ENCODE measurements around the gene SCG3. TPM values are rescaled to one million over a fixed set of nuclear protein-coding genes. Genes with fewer than 3 reads are reported as not detected.
"Not testable (repeated sequence)": the region's sequence is repeated elsewhere in the genome, so short reads cannot be mapped to it uniquely, and the experiment has no call there.

Gene SCG3
- polyA plus RNA-seq, 1 donor (not counting 4 experiments of a cell fraction or from before 2014, with no cell fraction given) = not detected

GRCh38 chr15:51649659-51650521 lies 31.4 kb upstream of the SCG3 start:
- H2AFZ ChIP-seq (ENCODE audit: control insufficient read depth, low read length) = no peak overlapping the region
- no peaks in the 10 kb centered on the region for H3K79me2 ChIP-seq (ENCODE audit: control insufficient read depth, insufficient read depth, low read length)
- no peaks in the 10 kb centered on the region for H3K9me1 ChIP-seq (ENCODE audit: control insufficient read depth, extremely low read depth, insufficient read depth, low read length)
- H3K9ac ChIP-seq (ENCODE audit: control insufficient read depth, extremely low read depth, insufficient read depth, low read length) = no peak overlapping the region
- dilution Hi-C loops (cut with MboI; ENCODE audit: extremely low pct_ligation_motif_present, low sequenced_read_pairs) = no loop called here
- FAIRE-seq = peak; percentile 63
- no peak overlapping the region for H3K27ac ChIP-seq (ENCODE audit: control insufficient read depth, insufficient read depth, low read length)
- no peaks in the 10 kb centered on the region for H3K27me3 ChIP-seq (ENCODE audit: control insufficient read depth, extremely low read depth, insufficient read depth, low read length)
- no peaks in the 10 kb centered on the region for H3K36me3 ChIP-seq (ENCODE audit: control insufficient read depth in 2 of 2, extremely low read depth in 1 of 2, insufficient read depth in 2 of 2, low read length in 2 of 2)
- DNase-seq (ENCODE audit: low read depth, low spot score) = peak; percentile 9
- no peaks in the 10 kb centered on the region for H3K9me3 ChIP-seq (ENCODE audit: control insufficient read depth, low read depth, low read length)
- peaks cover 5% of the 10 kb centered on the region for H3K4me1 ChIP-seq (ENCODE audit: control insufficient read depth, extremely low read depth, insufficient read depth, low read length)
- TF ChIP-seq, protein P1, sequence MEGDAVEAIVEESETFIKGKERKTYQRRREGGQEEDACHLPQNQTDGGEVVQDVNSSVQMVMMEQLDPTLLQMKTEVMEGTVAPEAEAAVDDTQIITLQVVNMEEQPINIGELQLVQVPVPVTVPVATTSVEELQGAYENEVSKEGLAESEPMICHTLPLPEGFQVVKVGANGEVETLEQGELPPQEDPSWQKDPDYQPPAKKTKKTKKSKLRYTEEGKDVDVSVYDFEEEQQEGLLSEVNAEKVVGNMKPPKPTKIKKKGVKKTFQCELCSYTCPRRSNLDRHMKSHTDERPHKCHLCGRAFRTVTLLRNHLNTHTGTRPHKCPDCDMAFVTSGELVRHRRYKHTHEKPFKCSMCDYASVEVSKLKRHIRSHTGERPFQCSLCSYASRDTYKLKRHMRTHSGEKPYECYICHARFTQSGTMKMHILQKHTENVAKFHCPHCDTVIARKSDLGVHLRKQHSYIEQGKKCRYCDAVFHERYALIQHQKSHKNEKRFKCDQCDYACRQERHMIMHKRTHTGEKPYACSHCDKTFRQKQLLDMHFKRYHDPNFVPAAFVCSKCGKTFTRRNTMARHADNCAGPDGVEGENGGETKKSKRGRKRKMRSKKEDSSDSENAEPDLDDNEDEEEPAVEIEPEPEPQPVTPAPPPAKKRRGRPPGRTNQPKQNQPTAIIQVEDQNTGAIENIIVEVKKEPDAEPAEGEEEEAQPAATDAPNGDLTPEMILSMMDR (optimal IDR thresholded peaks at IDR 0.05 in 1 of 3, IDR thresholded peaks at IDR 0.05 in 1 of 3, conservative IDR thresholded peaks at IDR 0.05 in 1 of 3; ENCODE audit: extremely low read depth in 1 of 3, insufficient read depth in 2 of 3, low read length in 3 of 3) = peak in 2 of 3 experiments; percentile 40 to 64
- no peak for TF ChIP-seq EZH2 (IDR thresholded peaks at IDR 0.05; ENCODE audit: low read length)
- no peak overlapping the region for H3K4me2 ChIP-seq (ENCODE audit: control insufficient read depth, extremely low read depth, insufficient read depth, low read depth, low read length)
- no peak overlapping the region for H3K4me3 ChIP-seq (ENCODE audit: control insufficient read depth in 2 of 3, extremely low read depth in 1 of 3, insufficient read depth in 2 of 3, low read depth in 1 of 3, low read length in 3 of 3)
- H4K20me1 ChIP-seq (ENCODE audit: control insufficient read depth, extremely low read depth, insufficient read depth, low read length) = no peaks in the 10 kb centered on the region

GRCh38 chr15:51652084-51652668 lies 29.1 kb upstream of the SCG3 start:
- FAIRE-seq = no peak
- dilution Hi-C loops (cut with MboI; ENCODE audit: extremely low pct_ligation_motif_present, low sequenced_read_pairs) = no loop called here
- TF ChIP-seq EZH2 (IDR thresholded peaks at IDR 0.05; ENCODE audit: low read length) = no peak
- TF ChIP-seq, protein P1 (optimal IDR thresholded peaks at IDR 0.05 in 1 of 3, IDR thresholded peaks at IDR 0.05 in 1 of 3, conservative IDR thresholded peaks at IDR 0.05 in 1 of 3; ENCODE audit: extremely low read depth in 1 of 3, insufficient read depth in 2 of 3, low read length in 3 of 3) = no peak

DNA sequence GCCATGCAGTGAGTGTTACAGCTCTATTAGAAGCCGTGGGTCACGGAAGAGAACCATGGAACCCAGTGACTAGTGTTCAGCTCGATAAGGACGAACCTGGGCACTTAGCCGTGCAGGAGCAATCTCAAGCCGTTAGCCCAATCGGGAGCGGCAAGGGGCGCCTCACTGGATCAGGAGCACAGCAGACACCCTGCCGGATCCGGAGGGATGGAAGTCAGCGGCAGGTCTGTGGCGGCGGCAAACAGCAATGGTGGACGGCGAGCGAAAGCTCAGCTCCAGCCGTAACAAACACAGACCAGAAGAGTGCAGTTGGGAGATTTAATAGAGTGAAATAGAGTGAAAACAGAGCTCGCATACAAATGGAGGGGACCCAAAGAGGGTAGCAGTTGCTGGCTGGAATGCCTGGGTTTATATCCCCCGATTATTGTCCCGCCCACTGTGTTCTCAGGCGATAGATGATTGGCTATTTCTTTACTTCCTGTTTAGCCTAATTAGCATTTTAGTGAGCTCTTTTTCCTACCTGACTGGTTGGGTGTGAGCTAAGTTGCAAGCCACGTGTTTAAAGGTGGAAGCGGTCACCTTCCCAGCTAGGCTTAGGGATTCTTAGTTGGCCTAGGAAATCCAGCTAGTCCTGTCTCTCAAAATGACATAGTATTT lies 25.8 kb upstream of the SCG3 start:
- H3K36me3 ChIP-seq (ENCODE audit: control insufficient read depth in 2 of 2, extremely low read depth in 1 of 2, insufficient read depth in 2 of 2, low read length in 2 of 2); DNase-seq (ENCODE audit: low read depth, low spot score); H3K9me3 ChIP-seq (ENCODE audit: control insufficient read depth, low read depth, low read length); H3K9ac ChIP-seq (ENCODE audit: control insufficient read depth, extremely low read depth, insufficient read depth, low read length); H3K4me2 ChIP-seq (ENCODE audit: control insufficient read depth, extremely low read depth, insufficient read depth, low read depth, low read length); H4K20me1 ChIP-seq (ENCODE audit: control insufficient read depth, extremely low read depth, insufficient read depth, low read length); H3K4me3 ChIP-seq (ENCODE audit: control insufficient read depth in 2 of 3, extremely low read depth in 1 of 3, insufficient read depth in 2 of 3, low read depth in 1 of 3, low read length in 3 of 3); H3K4me1 ChIP-seq (ENCODE audit: control insufficient read depth, extremely low read depth, insufficient read depth, low read length); H3K79me2 ChIP-seq (ENCODE audit: control insufficient read depth, insufficient read depth, low read length); FAIRE-seq; H3K27me3 ChIP-seq (ENCODE audit: control insufficient read depth, extremely low read depth, insufficient read depth, low read length); dilution Hi-C loops (cut with MboI; ENCODE audit: extremely low pct_ligation_motif_present, low sequenced_read_pairs); H2AFZ ChIP-seq (ENCODE audit: control insufficient read depth, low read length); H3K9me1 ChIP-seq (ENCODE audit: control insufficient read depth, extremely low read depth, insufficient read depth, low read length); H3K27ac ChIP-seq (ENCODE audit: control insufficient read depth, insufficient read depth, low read length): not testable (repeated sequence)

More at GRCh38 chr15:51652084-51652668, 29.1 kb upstream of the SCG3 start:
- no peaks in the 10 kb centered on the region for H3K79me2 ChIP-seq (ENCODE audit: control insufficient read depth, insufficient read depth, low read length)
- no peaks in the 10 kb centered on the region for H3K9me1 ChIP-seq (ENCODE audit: control insufficient read depth, extremely low read depth, insufficient read depth, low read length)
- peaks cover 3% of the 10 kb centered on the region for H3K4me1 ChIP-seq (ENCODE audit: control insufficient read depth, extremely low read depth, insufficient read depth, low read length)
- H3K27me3 ChIP-seq (ENCODE audit: control insufficient read depth, extremely low read depth, insufficient read depth, low read length) = no peaks in the 10 kb centered on the region
- no peak overlapping the region for H3K27ac ChIP-seq (ENCODE audit: control insufficient read depth, insufficient read depth, low read length)
- H3K4me2 ChIP-seq (ENCODE audit: control insufficient read depth, extremely low read depth, insufficient read depth, low read depth, low read length) = no peak overlapping the region
- H3K9ac ChIP-seq (ENCODE audit: control insufficient read depth, extremely low read depth, insufficient read depth, low read length) = no peak overlapping the region
- DNase-seq (ENCODE audit: low read depth, low spot score) = no peak
- H3K9me3 ChIP-seq (ENCODE audit: control insufficient read depth, low read depth, low read length) = no peaks in the 10 kb centered on the region
- H4K20me1 ChIP-seq (ENCODE audit: control insufficient read depth, extremely low read depth, insufficient read depth, low read length) = no peaks in the 10 kb centered on the region
- no peaks in the 10 kb centered on the region for H3K36me3 ChIP-seq (ENCODE audit: control insufficient read depth in 2 of 2, extremely low read depth in 1 of 2, insufficient read depth in 2 of 2, low read length in 2 of 2)
- H3K4me3 ChIP-seq (ENCODE audit: control insufficient read depth in 2 of 3, extremely low read depth in 1 of 3, insufficient read depth in 2 of 3, low read depth in 1 of 3, low read length in 3 of 3) = no peak overlapping the region
- H2AFZ ChIP-seq (ENCODE audit: control insufficient read depth, low read length) = no peak overlapping the region
